Heart right ventricle (tissue), 16 donors: ENCODE measurements around the gene CCND3. TPM values are rescaled to one million over a fixed set of nuclear protein-coding genes. Genes with fewer than 3 reads are reported as not detected.

Experiments used
- ATAC-seq, 8 donors: fragments of 200-7000 bp; cut with Tn5 transposase; one replicate each; pipeline ENCODE4 v1.9.1; 2020; ENCODE audit warnings: mild to moderate bottlenecking in 8 of 8, moderate library complexity in 8 of 8, moderate number of reproducible peaks in 1 of 8
- DNase-seq, 2 donors: peaks; one replicate each; pipeline ENCODE4 v3.0.0-alpha.2; 2020
- H3K27ac ChIP-seq, 10 donors: fragments of 200-600 bp; sonication (generic) in 2 of 10; one replicate each; pipeline versions ENCODE4 v1.5.0 to v1.8.0; 2020 to 2022; ENCODE audit warnings: mild to moderate bottlenecking in 3 of 10
- H3K27me3 ChIP-seq, 7 donors: fragments of 200-600 bp; one replicate each; pipeline ENCODE4 v1.8.0; 2021 to 2022; ENCODE audit warnings: mild to moderate bottlenecking in 2 of 7
- H3K36me3 ChIP-seq, 9 donors: fragments of 200-600 bp; sonication (generic) in 1 of 9; one replicate each; pipeline versions ENCODE4 v1.5.0 to v1.8.0; 2020 to 2022; ENCODE audit warnings: mild to moderate bottlenecking in 2 of 9
- H3K4me1 ChIP-seq, 9 donors: fragments of 200-600 bp; sonication (generic) in 1 of 9; one replicate each; pipeline versions ENCODE4 v1.5.0 to v1.8.0; 2020 to 2022; ENCODE audit warnings: mild to moderate bottlenecking in 4 of 9
- H3K4me3 ChIP-seq, 10 donors: fragments of 200-600 bp; sonication (generic) in 2 of 10; one replicate each; pipeline versions ENCODE4 v1.5.0 to v1.8.0; 2020 to 2022; ENCODE audit warnings: mild to moderate bottlenecking in 7 of 10, moderate library complexity in 2 of 10
- H3K9me3 ChIP-seq, 11 donors: fragments of 200-600 bp in 10 of 11; sonication (generic) in 2 of 11; one replicate each; pipeline versions ENCODE4 v1.5.0 to v1.8.0; 2013 to 2022; ENCODE audit warnings: mild to moderate bottlenecking in 2 of 11, control low read depth in 1 of 11, moderate library complexity in 1 of 11
- CTCF ChIP-seq, 9 donors: fragments of 200-600 bp; sonication (generic) in 2 of 9; IDR thresholded peaks; one replicate each; pipeline versions ENCODE4 v1.5.0 to v1.8.0; 2021 to 2022; ENCODE audit warnings: antibody characterized with exemption in 9 of 9, mild to moderate bottlenecking in 5 of 9, moderate library complexity in 1 of 9
- WGBS, 2 donors: extraction: QIAGEN DNeasy Blood & Tissue Kit; methylation state at CpG; one replicate each; pipeline ENCODE4 v1.1.7; 2013; ENCODE audit warnings: inconsistent platforms in 1 of 2; 5-methylcytosine and 5-hydroxymethylcytosine counted together
- intact Hi-C, 10 donors: fragments of 100-400 bp; cut with DNase I; formaldehyde crosslinking; loops; one replicate each; pipeline versions ENCODE4 v1.11.1 to v1.14.2; 2022
- polyA plus RNA-seq, 2 donors: library from polyadenylated mRNA; stranded (reverse); fragments of 200-250 nt; gene quantifications; one replicate each; pipeline ENCODE4 v1.2.3, GENCODE V29; 2013
- total RNA-seq, 10 donors: library from RNA; stranded (reverse); fragmentation: NEBNext Ultra II Directional in 3 of 10; extraction: Animal tissue kit (Norgen Biotek cat#: 25700) in 3 of 10; gene quantifications; one replicate each; pipeline versions ENCODE4 v1.2.1 to v1.2.4, GENCODE V29; 2021 to 2023
- donor health status: Arrhythmogenic right ventricular cardiomyopathy.
- donor health status: ischemic (EF 13 %, LVEDD 7.1; RV severe dilation, severe dysfunction).
- donor health status: healthy with polysubstance abuse.
- donor health status: DM: no; HTN: yes; CAD: no.
- donor health status: DM: no; HTN: no; CAD: no.
- donor health status: ischemic (EF 25% LVEDD 6.9; RV normal size, moderate dysfunction).
- donor health status: ischemic (EF 25% LVEDD 5.7; RV mildly dilated, moderate dysfunction).
- donor health status: healthy.
- donor health status: DM: yes; HTN: yes; CAD: no.
- donor health status: Ischemic cardiomyopathy.
- donor health status: ischemic (EF 35%, LVEDD 5.7; RV mildly dilated, moderate dysfunction).
- donor health status: nonischemic (EF 11% LVEDD 7.7; RV severe dilation, severe dysfunction).
- donor health status: DM: yes; HTN: yes; CAD: no.
- donor health status: PGD.
- donor health status: ischemic (EF 29% LVEDD 5.4; RV normal size, mild dysfunction).
- donor health status: nonischemic (EF 23%, LVEDD 6.1; RV moderate dilation, normal function).

The CCND3 gene
- total and polyA plus RNA-seq, 12 donors = 29.6 to 77.3 (median 39.4) TPM

GRCh38 chr6:41936073-41936837 lies 5.4 kb downstream of the CCND3 start:
- H3K4me3 ChIP-seq = peak overlapping the region in 1 of 10 donors; percentile 11

GRCh38 chr6:41935685-41936072 lies 5.9 kb downstream of the CCND3 start:
- intact Hi-C loops = loop anchor here in 8 of 10 donors (2.0 to 5.0 kb wide), 5 partner anchors 15 to 153 kb away; partner anchors contain the start of genes TOMM6 (in 2 of the 8), BYSL (in 1 of the 8), MED20 (in 1 of the 8) and PRICKLE4 (in 1 of the 8)
- 76 to 79% methylated on average over 8 of the region's 8 CpGs for WGBS, 2 donors
- Histone ChIP-seq H3K27ac (peak overlapping the region in 4 of 10 donors; percentile 9 to 94 (median 37)), H3K4me1 (peaks cover 26 to 63% (median 48%) of the 10 kb centered on the region in 9 donors), H3K36me3 (peaks cover 0 to 78% (median 53%) of the 10 kb centered on the region in 9 donors), H3K9me3 (no peaks in the 10 kb centered on the region), H3K4me3 (no peak overlapping the region), H3K27me3 (no peaks in the 10 kb centered on the region)
- DNase-seq (no peak), ATAC-seq (peak in 1 of 8 donors; percentile 5)
- no peak for TF ChIP-seq CTCF (IDR thresholded peaks at IDR 0.05)

More at GRCh38 chr6:41936073-41936837, 5.4 kb downstream of the CCND3 start:
- H3K9me3 ChIP-seq = no peaks in the 10 kb centered on the region
- H3K36me3 ChIP-seq = peaks cover 0 to 72% (median 47%) of the 10 kb centered on the region in 9 donors
- 46 to 50% methylated on average over 10 of the region's 10 CpGs for WGBS, 2 donors
- H3K4me1 ChIP-seq = peaks cover 26 to 64% (median 49%) of the 10 kb centered on the region in 9 donors
- no peaks in the 10 kb centered on the region for H3K27me3 ChIP-seq
- H3K27ac ChIP-seq = peak overlapping the region in 8 of 10 donors; percentile 11 to 94 (median 88)
- peak; percentile 46 to 79 (median 70) for ATAC-seq
- TF ChIP-seq CTCF (IDR thresholded peaks at IDR 0.05) = peak; percentile 67 to 85 (median 81)
- intact Hi-C loops = loop anchor here in 8 of 10 donors (2.0 to 5.0 kb wide), 5 partner anchors 15 to 154 kb away; partner anchors contain the start of genes TOMM6 (in 2 of the 8), BYSL (in 1 of the 8), MED20 (in 1 of the 8) and PRICKLE4 (in 1 of the 8)
- peak; percentile 56 to 81 for DNase-seq

- Histone ChIP-seq H3K36me3 (peaks cover 0 to 83% (median 58%) of the 10 kb centered on the region in 9 donors), H3K27me3 (no peaks in the 10 kb centered on the region), H3K4me3 (no peak overlapping the region), H3K9me3 (no peaks in the 10 kb centered on the region), H3K27ac (peak overlapping the region in 2 of 10 donors; percentile 26 to 94), H3K4me1 (peaks cover 22 to 58% (median 43%) of the 10 kb centered on the region in 9 donors)
- TF ChIP-seq CTCF (IDR thresholded peaks at IDR 0.05) = no peak
- no peak for ATAC-seq
- no peak for DNase-seq
- intact Hi-C loops = loop anchor here in 7 of 10 donors (5.0 kb wide), 3 partner anchors 107 to 153 kb away; partner anchors contain the start of genes TOMM6 (in 2 of the 7) and PRICKLE4 (in 1 of the 7)
- WGBS, 2 donors = 67 to 75% methylated on average over 1 of the region's 1 CpG
Observed at GRCh38 chr6:41935193-41935574, 6.4 kb downstream of the CCND3 start.
